HepG2 (cell line): Measurements from ENCODE around the gene CDIP1. TPM values are rescaled to one million over a fixed set of nuclear protein-coding genes. Genes with fewer than 3 reads are reported as not detected.

Experiments
- ATAC-seq: fragments of 200-7000 bp; cut with Tn5 transposase; 3 replicates; pipeline ENCODE4 v1.9.1; 2020; ENCODE audit warnings: mild to moderate bottlenecking, moderate library complexity
- BruUV-seq: library from RNA; stranded (reverse); fragments of 400-500 nt; replicated peaks from 2 replicates; lab custom pipeline; 2021; lab: Mats Ljungman, UMichigan
- CTCF ChIA-PET: fragments of 300-600 bp; formaldehyde crosslinking; extraction: SDS; loops from one replicate; lab custom pipeline; 2021; ENCODE audit warnings: low total read pairs, inconsistent platforms, low intra/inter-chr PET ratio; lab: Yijun Ruan, JAX
- POLR2A ChIA-PET: fragments of 350-600 bp; sonication (Branson Sonifier 250); formaldehyde crosslinking; loops from one replicate; lab custom pipeline; 2020; ENCODE audit warnings: antibody characterized with exemption, inconsistent platforms; lab: Yijun Ruan, JAX
- DNase-seq: peaks from one replicate; pipeline ENCODE4 v3.0.0-alpha.2; 2015; ENCODE audit warnings: low spot score
- FAIRE-seq: peaks from 3 replicates; lab custom pipeline; 2011; peaks lifted over from hg19 to GRCh38; lab: Jason Lieb, UNC
- H2AFZ ChIP-seq: one replicate; pipeline ENCODE4 v1.6.1; 2011; ENCODE audit warnings: low read length, inconsistent platforms
- H3K27ac ChIP-seq: fragments of 300-600 bp; 3 replicates; pipeline ENCODE4 v1.8.0; 2011; ENCODE audit warnings: mixed run types, mild to moderate bottlenecking, mixed read lengths, low read length, inconsistent platforms; ENCODE audit not compliant: insufficient read depth; ENCODE audit errors: extremely low read length
- H3K27me3 ChIP-seq, 2 experiments: fragments of 200-600 bp in 1 of 2; 2 replicates in 1 of 2; 3 replicates in 1 of 2; pipeline versions ENCODE4 v1.6.0 to v1.8.0; 2011; ENCODE audit warnings: low read length in 2 of 2, mild to moderate bottlenecking in 2 of 2, moderate library complexity in 2 of 2, inconsistent platforms in 1 of 2; ENCODE audit not compliant: insufficient read depth in 2 of 2, control insufficient read depth in 1 of 2
- H3K36me3 ChIP-seq, 2 experiments: fragments of 200-600 bp in 1 of 2; replicated peaks in 1 of 2; 2 replicates in 1 of 2; 3 replicates in 1 of 2; pipeline versions ENCODE4 v1.5.1 to v1.8.0; 2011; ENCODE audit warnings: low read length in 2 of 2, inconsistent platforms in 1 of 2; ENCODE audit not compliant: insufficient read depth in 2 of 2, control insufficient read depth in 1 of 2
- H3K4me1 ChIP-seq: 2 replicates; pipeline ENCODE4 v1.5.1; 2012; ENCODE audit warnings: low read length, inconsistent platforms; ENCODE audit not compliant: insufficient read depth
- H3K4me2 ChIP-seq: 2 replicates; pipeline ENCODE4 v1.6.0; 2011; ENCODE audit warnings: low read depth, low read length, inconsistent platforms
- H3K4me3 ChIP-seq, 3 experiments: fragments of 200-600 bp in 1 of 3; sonication (generic), shearing (Covaris generic) in 1 of 3; replicated peaks in 1 of 3; 2 replicates each; pipeline ENCODE4 v1.5.1; 2011 to 2016; ENCODE audit warnings: low read length in 3 of 3, inconsistent platforms in 2 of 3, low read depth in 2 of 3, mild to moderate bottlenecking in 2 of 3, control low read depth in 1 of 3, mixed read lengths in 1 of 3; ENCODE audit not compliant: insufficient read depth in 1 of 3
- H3K79me2 ChIP-seq: one replicate; pipeline ENCODE4 v1.6.1; 2011; ENCODE audit warnings: low read length, inconsistent platforms; ENCODE audit not compliant: insufficient read depth
- H3K9ac ChIP-seq: 2 replicates; pipeline ENCODE4 v1.6.0; 2011; ENCODE audit warnings: mild to moderate bottlenecking, low read depth, low read length, inconsistent platforms; ENCODE audit not compliant: insufficient read depth
- H3K9me3 ChIP-seq: 2 replicates; pipeline ENCODE4 v1.5.1; 2012; ENCODE audit warnings: mild to moderate bottlenecking, low read length
- H4K20me1 ChIP-seq: 2 replicates; pipeline ENCODE4 v1.6.0; 2011; ENCODE audit warnings: inconsistent platforms, mild to moderate bottlenecking, low read length, moderate library complexity; ENCODE audit not compliant: insufficient read depth
- CBX1 ChIP-seq: IDR thresholded peaks from one replicate; pipeline ENCODE4 v1.6.1; 2016; ENCODE audit warnings: antibody characterized with exemption, low read depth
- CHD4 ChIP-seq: fragments of 200-600 bp; sonication (generic); IDR thresholded peaks from 2 replicates; pipeline ENCODE4 v1.7.0; 2017; ENCODE audit warnings: mild to moderate bottlenecking, low read length, borderline replicate concordance
- JARID2 ChIP-seq: sonication (generic); formaldehyde crosslinking; IDR thresholded peaks from 2 replicates; pipeline ENCODE4 v1.8.1; 2023; ENCODE audit warnings: missing genetic modification reagents, inconsistent platforms; ENCODE audit not compliant: insufficient replicate concordance
- MYNN ChIP-seq: sonication (generic); formaldehyde crosslinking; IDR thresholded peaks from 2 replicates; pipeline ENCODE4 v1.4.0; 2020; ENCODE audit warnings: mild to moderate bottlenecking, low read depth, missing genetic modification reagents
- NFRKB ChIP-seq: fragments of 450-650 bp; IDR thresholded peaks from 2 replicates; pipeline ENCODE4 v1.6.1; 2017
- PHF8 ChIP-seq: sonication (generic); formaldehyde crosslinking; IDR thresholded peaks from 2 replicates; pipeline ENCODE4 v1.5.0; 2020; ENCODE audit warnings: missing genetic modification reagents
- SRF ChIP-seq: IDR thresholded peaks from 2 replicates; pipeline ENCODE4 v1.6.1; 2011; ENCODE audit warnings: mild to moderate bottlenecking, low read depth, low read length, moderate library complexity
- ZFP1 ChIP-seq: IDR thresholded peaks from 2 replicates; pipeline ENCODE4 v1.6.1; 2016
- ZNF337 ChIP-seq: sonication (generic); formaldehyde crosslinking; IDR thresholded peaks from 2 replicates; pipeline ENCODE4 v1.5.1; 2020; ENCODE audit warnings: missing genetic modification reagents, low read depth, mild to moderate bottlenecking, borderline replicate concordance
- ZNF34 ChIP-seq: sonication (generic); formaldehyde crosslinking; IDR thresholded peaks from 2 replicates; pipeline ENCODE4 v1.4.0; 2020; ENCODE audit warnings: mild to moderate bottlenecking, missing genetic modification reagents, borderline replicate concordance
- ZNF720 ChIP-seq: sonication (generic); formaldehyde crosslinking; IDR thresholded peaks from 2 replicates; pipeline ENCODE4 v1.4.0; 2020; ENCODE audit warnings: missing genetic modification reagents
- WGBS: methylation state at CpG from one replicate; pipeline ENCODE4 v1.1.6; 2017; ENCODE audit warnings: low lambda C conversion rate; 5-methylcytosine and 5-hydroxymethylcytosine counted together
- in situ Hi-C: cut with HindIII; loops from 2 replicates; pipeline ENCODE4 v1.10.0; 2017; ENCODE audit warnings: low pct_unique_long_range_greater_than_20kb; ENCODE audit not compliant: extremely low pct_ligation_motif_present
- intact Hi-C: fragments of 100-400 bp; cut with micrococcal nuclease; formaldehyde crosslinking; loops from one replicate; pipeline ENCODE4 v1.10.0; 2022; ENCODE audit not compliant: unreplicated experiment
- polyA plus RNA-seq, 8 experiments: library from polyadenylated mRNA; depleted of rRNA in 3 of 8; stranded (reverse) in 7 of 8; unstranded in 1 of 8; fragments of >200 nt; fragmentation: Illumina TruSeq in 4 of 8; extraction: Trizol in 4 of 8; gene quantifications; 2 replicates each; pipeline versions ENCODE4 v1.2.1 to v1.2.3, GENCODE V29; 2011 to 2016; ENCODE audit warnings: low read depth in 4 of 8, missing spikeins in 1 of 8, mixed read lengths in 1 of 8; ENCODE audit not compliant: insufficient read depth in 1 of 8
- total RNA-seq, 5 experiments: library from RNA; depleted of rRNA; stranded (reverse); fragments of >200 nt; fragmentation: Illumina TruSeq; extraction: Trizol; gene quantifications; 2 replicates each; pipeline ENCODE4 v1.2.3, GENCODE V29; 2016; ENCODE audit warnings: low read depth in 1 of 5
- TF ChIP-seq, protein P1 (sequence below): sonication (generic); formaldehyde crosslinking; IDR thresholded peaks from 2 replicates; pipeline ENCODE4 v1.8.1; 2023; ENCODE audit warnings: mild to moderate bottlenecking, missing genetic modification reagents, borderline replicate concordance
- TF ChIP-seq, protein P2 (sequence below): sonication (generic); formaldehyde crosslinking; IDR thresholded peaks from 2 replicates; pipeline ENCODE4 v1.4.0; 2020; ENCODE audit warnings: missing genetic modification reagents, borderline replicate concordance
- TF ChIP-seq, protein P3 (sequence below): sonication (generic); formaldehyde crosslinking; IDR thresholded peaks from 2 replicates; pipeline ENCODE4 v1.8.1; 2023; ENCODE audit warnings: mild to moderate bottlenecking, missing genetic modification reagents
- TF ChIP-seq, protein P4 (sequence below): sonication (generic); formaldehyde crosslinking; IDR thresholded peaks from 2 replicates; pipeline ENCODE4 v1.5.1; 2020; ENCODE audit warnings: mild to moderate bottlenecking, missing genetic modification reagents
- TF ChIP-seq, protein P5 (sequence below): IDR thresholded peaks from 2 replicates; pipeline ENCODE4 v1.6.1; 2016; ENCODE audit warnings: missing genetic modification reagents, missing compliant biosample characterization

Gene CDIP1
- total and polyA plus RNA-seq, 2 of the 13 experiments (the other 11 are each of a cell fraction or from before 2014, with no cell fraction given), result 31.2 to 56.7 TPM

DNA sequence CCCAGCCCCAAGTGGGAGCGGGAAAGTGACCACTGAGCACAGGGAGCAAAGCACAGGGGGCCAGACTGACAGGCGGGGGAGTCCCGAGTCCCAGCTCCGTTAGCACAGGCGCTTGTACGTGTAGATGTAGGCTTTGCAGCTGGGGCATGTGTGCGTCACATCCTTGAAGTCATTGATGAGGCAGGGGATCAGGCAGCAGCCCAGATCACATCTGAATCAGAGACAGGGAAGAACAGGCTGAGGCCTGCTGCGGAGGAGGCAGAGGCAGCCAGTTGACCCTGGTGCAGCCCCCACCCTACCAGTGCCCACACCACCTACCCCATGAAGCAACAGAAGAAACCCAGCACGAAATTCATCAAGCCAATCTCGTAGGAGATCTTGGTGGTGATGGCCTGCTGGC, 26.1 kb downstream of the CDIP1 start:
- DNase-seq (no peak), ATAC-seq (no peak), FAIRE-seq (no peak)
- no peak overlapping the region for H3K27ac ChIP-seq
- H3K4me2 ChIP-seq, result no peak overlapping the region
- H4K20me1 ChIP-seq, result peaks cover 27% of the 10 kb centered on the region
- no peaks in the 10 kb centered on the region for H3K27me3 ChIP-seq
- H2AFZ ChIP-seq, result no peak overlapping the region
- in situ Hi-C loops (loop anchor here (5.0 to 25.0 kb wide), 3 partner anchors 35 to 450 kb away; partner anchors contain the start of gene SEC14L5), intact Hi-C loops (no loop called here)
- peaks cover 34 to 68% of the 10 kb centered on the region in 2 experiments for H3K36me3 ChIP-seq
- H3K9me3 ChIP-seq, result no peaks in the 10 kb centered on the region
- no peak overlapping the region for H3K9ac ChIP-seq
- H3K4me3 ChIP-seq, result no peak overlapping the region
- 96% methylated on average over 6 of the region's 10 CpGs for WGBS
- TF ChIP-seq, protein P1, sequence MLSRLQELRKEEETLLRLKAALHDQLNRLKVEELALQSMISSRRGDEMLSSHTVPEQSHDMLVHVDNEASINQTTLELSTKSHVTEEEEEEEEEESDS (CRISPR knock-in tag), result no peak
- TF ChIP-seq PHF8 (no peak), ZNF337 (no peak), ZNF34 (CRISPR knock-in tag) (no peak), MYNN (CRISPR knock-in tag) (no peak), CHD4 (no peak), CBX1 (no peak), ZFP1 (no peak), NFRKB (no peak), ZNF720 (CRISPR knock-in tag) (no peak), JARID2 (CRISPR knock-in tag) (no peak), SRF (no peak)
- TF ChIP-seq, protein P2, sequence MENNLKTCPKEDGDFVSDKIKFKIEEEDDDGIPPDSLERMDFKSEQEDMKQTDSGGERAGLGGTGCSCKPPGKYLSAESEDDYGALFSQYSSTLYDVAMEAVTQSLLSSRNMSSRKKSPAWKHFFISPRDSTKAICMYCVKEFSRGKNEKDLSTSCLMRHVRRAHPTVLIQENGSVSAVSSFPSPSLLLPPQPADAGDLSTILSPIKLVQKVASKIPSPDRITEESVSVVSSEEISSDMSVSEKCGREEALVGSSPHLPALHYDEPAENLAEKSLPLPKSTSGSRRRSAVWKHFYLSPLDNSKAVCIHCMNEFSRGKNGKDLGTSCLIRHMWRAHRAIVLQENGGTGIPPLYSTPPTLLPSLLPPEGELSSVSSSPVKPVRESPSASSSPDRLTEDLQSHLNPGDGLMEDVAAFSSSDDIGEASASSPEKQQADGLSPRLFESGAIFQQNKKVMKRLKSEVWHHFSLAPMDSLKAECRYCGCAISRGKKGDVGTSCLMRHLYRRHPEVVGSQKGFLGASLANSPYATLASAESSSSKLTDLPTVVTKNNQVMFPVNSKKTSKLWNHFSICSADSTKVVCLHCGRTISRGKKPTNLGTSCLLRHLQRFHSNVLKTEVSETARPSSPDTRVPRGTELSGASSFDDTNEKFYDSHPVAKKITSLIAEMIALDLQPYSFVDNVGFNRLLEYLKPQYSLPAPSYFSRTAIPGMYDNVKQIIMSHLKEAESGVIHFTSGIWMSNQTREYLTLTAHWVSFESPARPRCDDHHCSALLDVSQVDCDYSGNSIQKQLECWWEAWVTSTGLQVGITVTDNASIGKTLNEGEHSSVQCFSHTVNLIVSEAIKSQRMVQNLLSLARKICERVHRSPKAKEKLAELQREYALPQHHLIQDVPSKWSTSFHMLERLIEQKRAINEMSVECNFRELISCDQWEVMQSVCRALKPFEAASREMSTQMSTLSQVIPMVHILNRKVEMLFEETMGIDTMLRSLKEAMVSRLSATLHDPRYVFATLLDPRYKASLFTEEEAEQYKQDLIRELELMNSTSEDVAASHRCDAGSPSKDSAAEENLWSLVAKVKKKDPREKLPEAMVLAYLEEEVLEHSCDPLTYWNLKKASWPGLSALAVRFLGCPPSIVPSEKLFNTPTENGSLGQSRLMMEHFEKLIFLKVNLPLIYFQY, result no peak
- TF ChIP-seq, protein P3, sequence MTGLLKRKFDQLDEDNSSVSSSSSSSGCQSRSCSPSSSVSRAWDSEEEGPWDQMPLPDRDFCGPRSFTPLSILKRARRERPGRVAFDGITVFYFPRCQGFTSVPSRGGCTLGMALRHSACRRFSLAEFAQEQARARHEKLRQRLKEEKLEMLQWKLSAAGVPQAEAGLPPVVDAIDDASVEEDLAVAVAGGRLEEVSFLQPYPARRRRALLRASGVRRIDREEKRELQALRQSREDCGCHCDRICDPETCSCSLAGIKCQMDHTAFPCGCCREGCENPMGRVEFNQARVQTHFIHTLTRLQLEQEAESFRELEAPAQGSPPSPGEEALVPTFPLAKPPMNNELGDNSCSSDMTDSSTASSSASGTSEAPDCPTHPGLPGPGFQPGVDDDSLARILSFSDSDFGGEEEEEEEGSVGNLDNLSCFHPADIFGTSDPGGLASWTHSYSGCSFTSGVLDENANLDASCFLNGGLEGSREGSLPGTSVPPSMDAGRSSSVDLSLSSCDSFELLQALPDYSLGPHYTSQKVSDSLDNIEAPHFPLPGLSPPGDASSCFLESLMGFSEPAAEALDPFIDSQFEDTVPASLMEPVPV (CRISPR knock-in tag), result no peak
- TF ChIP-seq, protein P4, sequence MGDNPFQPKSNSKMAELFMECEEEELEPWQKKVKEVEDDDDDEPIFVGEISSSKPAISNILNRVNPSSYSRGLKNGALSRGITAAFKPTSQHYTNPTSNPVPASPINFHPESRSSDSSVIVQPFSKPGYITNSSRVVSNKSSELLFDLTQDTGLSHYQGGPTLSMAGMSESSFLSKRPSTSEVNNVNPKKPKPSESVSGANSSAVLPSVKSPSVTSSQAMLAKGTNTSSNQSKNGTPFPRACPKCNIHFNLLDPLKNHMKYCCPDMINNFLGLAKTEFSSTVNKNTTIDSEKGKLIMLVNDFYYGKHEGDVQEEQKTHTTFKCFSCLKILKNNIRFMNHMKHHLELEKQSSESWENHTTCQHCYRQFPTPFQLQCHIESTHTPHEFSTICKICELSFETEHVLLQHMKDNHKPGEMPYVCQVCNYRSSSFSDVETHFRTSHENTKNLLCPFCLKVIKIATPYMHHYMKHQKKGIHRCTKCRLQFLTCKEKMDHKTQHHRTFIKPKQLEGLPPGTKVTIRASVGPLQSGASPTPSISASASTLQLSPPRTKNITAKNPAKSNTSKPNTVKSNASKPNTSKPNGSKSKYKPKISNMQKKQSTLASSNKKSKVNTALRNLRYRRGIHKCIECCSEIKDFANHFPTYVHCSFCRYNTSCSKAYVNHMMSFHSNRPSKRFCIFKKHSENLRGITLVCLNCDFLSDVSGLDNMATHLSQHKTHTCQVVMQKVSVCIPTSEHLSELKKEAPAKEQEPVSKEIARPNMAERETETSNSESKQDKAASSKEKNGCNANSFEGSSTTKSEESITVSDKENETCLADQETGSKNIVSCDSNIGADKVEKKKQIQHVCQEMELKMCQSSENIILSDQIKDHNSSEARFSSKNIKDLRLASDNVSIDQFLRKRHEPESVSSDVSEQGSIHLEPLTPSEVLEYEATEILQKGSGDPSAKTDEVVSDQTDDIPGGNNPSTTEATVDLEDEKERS (CRISPR knock-in tag), result no peak
- TF ChIP-seq, protein P5, sequence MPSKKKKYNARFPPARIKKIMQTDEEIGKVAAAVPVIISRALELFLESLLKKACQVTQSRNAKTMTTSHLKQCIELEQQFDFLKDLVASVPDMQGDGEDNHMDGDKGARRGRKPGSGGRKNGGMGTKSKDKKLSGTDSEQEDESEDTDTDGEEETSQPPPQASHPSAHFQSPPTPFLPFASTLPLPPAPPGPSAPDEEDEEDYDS, result no peak
- H3K4me1 ChIP-seq, result peaks cover 15% of the 10 kb centered on the region; the same call in 1 of the 2 replicates
- H3K79me2 ChIP-seq, result peaks cover 29% of the 10 kb centered on the region
- no TSS peak for BruUV-seq
- POLR2A ChIA-PET, result no interaction called here
- CTCF ChIA-PET, result interaction anchor here (1.8 kb wide), 1 partner anchor 37 kb away, joined by 10 read pairs; no protein-coding TSS in a partner anchor
